Right lobe of liver (tissue), 6 donors: ENCODE results near the gene GID8. TPM values are rescaled to one million over a fixed set of nuclear protein-coding genes. Genes with fewer than 3 reads are reported as not detected.
A peak's percentile ranks its signal among the peaks of the same experiment; 100 is the strongest.

ENCODE experiments used
- ATAC-seq, 4 donors: fragments of 200-7000 bp; cut with Tn5 transposase; one replicate each; pipeline ENCODE4 v1.9.1; 2020; ENCODE audit warnings: mild to moderate bottlenecking in 4 of 4, moderate library complexity in 4 of 4
- DNase-seq, 3 donors: peaks; one replicate each; pipeline ENCODE4 v3.0.0-alpha.2; 2020
- H3K27ac ChIP-seq, 3 donors: fragments of 200-600 bp; one replicate each; pipeline ENCODE4 v1.8.0; 2022
- H3K27me3 ChIP-seq, 2 donors: fragments of 200-600 bp; one replicate each; pipeline ENCODE4 v1.8.0; 2022
- H3K36me3 ChIP-seq, 4 donors: fragments of 200-600 bp; sonication (generic) in 1 of 4; one replicate each; pipeline versions ENCODE4 v1.5.1 to v1.8.0; 2017 to 2022; ENCODE audit warnings: control low read depth in 1 of 4
- H3K4me1 ChIP-seq, 4 donors: fragments of 200-600 bp; sonication (generic) in 1 of 4; one replicate each; pipeline versions ENCODE4 v1.5.1 to v1.8.0; 2017 to 2022; ENCODE audit warnings: control low read depth in 1 of 4
- H3K4me3 ChIP-seq, 3 donors: fragments of 200-600 bp; one replicate each; pipeline ENCODE4 v1.8.0; 2022
- H3K9me3 ChIP-seq, 4 donors: fragments of 200-600 bp; sonication (generic) in 1 of 4; one replicate each; pipeline versions ENCODE4 v1.5.1 to v1.8.0; 2017 to 2022; ENCODE audit warnings: control low read depth in 1 of 4
- CTCF ChIP-seq, 4 donors: fragments of 200-600 bp in 3 of 4; fragments of 450-650 bp in 1 of 4; IDR thresholded peaks; one replicate each; pipeline versions ENCODE4 v1.5.1 to v1.8.0; 2016 to 2022; ENCODE audit warnings: antibody characterized with exemption in 4 of 4, mild to moderate bottlenecking in 2 of 4
- POLR2A ChIP-seq: fragments of 450-650 bp; IDR thresholded peaks from one replicate; pipeline ENCODE4 v1.6.1; 2017; ENCODE audit warnings: antibody characterized with exemption, mild to moderate bottlenecking
- WGBS: methylation state at CpG from one replicate; pipeline ENCODE4 v1.1.6; 2018; ENCODE audit warnings: low coverage, low lambda C conversion rate; ENCODE audit not compliant: insufficient coverage; ENCODE audit errors: missing lambda C conversion rate; 5-methylcytosine and 5-hydroxymethylcytosine counted together
- intact Hi-C, 2 donors: fragments of 100-400 bp; cut with DNase I; formaldehyde crosslinking; loops; one replicate each; pipeline versions ENCODE4 v1.11.2 to v1.14.1; 2022
- total RNA-seq, 6 experiments: library from RNA; depleted of rRNA in 2 of 6; stranded (reverse); fragments of >200 nt in 2 of 6; fragmentation: NEBNext Ultra II Directional in 3 of 6; extraction: Animal tissue kit (Norgen Biotek cat#: 25700) in 3 of 6; gene quantifications; one replicate each; pipeline versions ENCODE4 v1.1.0 to v1.2.4, GENCODE V29; 2016 to 2023
- donor health status: DM: no; HTN: yes; CAD: no.
- donor health status: DM: no; HTN: no; CAD: no.
- donor health status: DM: no; HTN: no; CAD: no.
- donor health status: DM: no; HTN: yes; CAD: no.
- donor health status: DM: no; HTN: yes; CAD: no.

Gene GID8
- total RNA-seq, 6 experiments from 2014 or later, result 12.6 to 18.9 (median 15.1) TPM

- TF ChIP-seq CTCF (IDR thresholded peaks at IDR 0.05) (no peak), POLR2A (no peak)
- Histone ChIP-seq H3K4me3 (no peak overlapping the region), H3K27me3 (no peaks in the 10 kb centered on the region), H3K36me3 (peaks cover 6 to 51% (median 22%) of the 10 kb centered on the region in 4 donors), H3K4me1 (peaks cover 0 to 20% (median 3%) of the 10 kb centered on the region in 4 donors), H3K27ac (no peak overlapping the region), H3K9me3 (no peaks in the 10 kb centered on the region)
- ATAC-seq, result no peak
- intact Hi-C loops, result no loop called here
- 74% methylated on average over 12 of the region's 16 CpGs for WGBS
- peak in 1 of 3 donors; percentile 41 for DNase-seq
These were observed 39.6 kb upstream of the GID8 start for GRCh38 chr20:62898093-62898964.

- DNase-seq, result peak in 1 of 3 donors; percentile 35
- TF ChIP-seq POLR2A (no peak), CTCF (IDR thresholded peaks at IDR 0.05) (no peak)
- Histone ChIP-seq H3K4me1 (peaks cover 0 to 20% (median 3%) of the 10 kb centered on the region in 4 donors), H3K27ac (no peak overlapping the region), H3K9me3 (no peaks in the 10 kb centered on the region), H3K4me3 (no peak overlapping the region), H3K36me3 (peaks cover 0 to 51% (median 20%) of the 10 kb centered on the region in 4 donors), H3K27me3 (no peaks in the 10 kb centered on the region)
- WGBS, result 18% methylated on average over 13 of the region's 16 CpGs
- intact Hi-C loops, result no loop called here
- ATAC-seq, result no peak
These were observed 38.8 kb upstream of the GID8 start for GRCh38 chr20:62898970-62899632.

- intact Hi-C loops, result loop anchor here (10.0 kb wide), 2 partner anchors 65 to 105 kb away; partner anchors contain the start of gene BHLHE23 (in 2 of the 2)
- H3K4me3 ChIP-seq, result no peak overlapping the region
- 5% methylated on average over 6 of the region's 6 CpGs for WGBS
- DNase-seq (peak in 1 of 3 donors; percentile 42), ATAC-seq (peak; percentile 37 to 50 (median 47))
- H3K9me3 ChIP-seq, result no peaks in the 10 kb centered on the region
- H3K27ac ChIP-seq, result no peak overlapping the region
- H3K4me1 ChIP-seq, result peaks cover 0 to 20% (median 3%) of the 10 kb centered on the region in 4 donors
- H3K36me3 ChIP-seq, result peaks cover 0 to 51% (median 19%) of the 10 kb centered on the region in 4 donors
- no peaks in the 10 kb centered on the region for H3K27me3 ChIP-seq
- no peak for TF ChIP-seq POLR2A
- TF ChIP-seq CTCF (IDR thresholded peaks at IDR 0.05), result no peak
These were observed 38.3 kb upstream of the GID8 start for GRCh38 chr20:62899633-62900051.

- 0% methylated on average over 7 of the region's 11 CpGs for WGBS
- peak; percentile 79 to 85 (median 83) for DNase-seq
- Histone ChIP-seq H3K27ac (peak overlapping the region in 1 of 3 donors; percentile 13), H3K27me3 (no peaks in the 10 kb centered on the region), H3K36me3 (peaks cover 0 to 51% (median 21%) of the 10 kb centered on the region in 4 donors), H3K4me3 (no peak overlapping the region), H3K9me3 (no peaks in the 10 kb centered on the region), H3K4me1 (peaks cover 0 to 20% (median 3%) of the 10 kb centered on the region in 4 donors)
- intact Hi-C loops, result loop anchor here (10.0 kb wide), 2 partner anchors 65 to 105 kb away; partner anchors contain the start of gene BHLHE23 (in 2 of the 2)
- peak; percentile 91 to 97 (median 96) for ATAC-seq
- TF ChIP-seq CTCF (IDR thresholded peaks at IDR 0.05), result peak; percentile 86 to 96 (median 88)
- no peak for TF ChIP-seq POLR2A
These were observed 37.8 kb upstream of the GID8 start for GRCh38 chr20:62900052-62900691.
